GM06990 (cell line): Measurements from ENCODE around the gene DOCK1.

Experiments used
- DNase-seq: peaks from one replicate; pipeline ENCODE4 v3.0.0-alpha.2; 2011; ENCODE audit not compliant: insufficient read length; ENCODE audit errors: extremely low read depth
- H3K27me3 ChIP-seq: replicated peaks from 2 replicates; pipeline ENCODE4 v1.6.0; 2011; ENCODE audit warnings: low read length; ENCODE audit not compliant: control insufficient read depth, insufficient read depth
- H3K36me3 ChIP-seq: 2 replicates; pipeline ENCODE4 v1.5.1; 2011; ENCODE audit warnings: low read length; ENCODE audit not compliant: control insufficient read depth, insufficient read depth
- H3K4me3 ChIP-seq: replicated peaks from 2 replicates; pipeline ENCODE4 v1.5.1; 2011; ENCODE audit warnings: low read depth, mild to moderate bottlenecking, control low read depth, low read length
- CTCF ChIP-seq: IDR thresholded peaks from 2 replicates; pipeline ENCODE4 v1.5.1; 2011; ENCODE audit warnings: low read length, control low read depth, mild to moderate bottlenecking, inconsistent platforms; ENCODE audit not compliant: insufficient read depth, poor library complexity, severe bottlenecking

Gene DOCK1

GRCh38 chr10:127374901-127375300, 469.7 kb downstream of the DOCK1 start:
- Histone ChIP-seq H3K27me3 (no peaks in the 10 kb centered on the region), H3K4me3 (no peak overlapping the region), H3K36me3 (no peaks in the 10 kb centered on the region)
- no peak for DNase-seq
- TF ChIP-seq CTCF = no peak

DNA sequence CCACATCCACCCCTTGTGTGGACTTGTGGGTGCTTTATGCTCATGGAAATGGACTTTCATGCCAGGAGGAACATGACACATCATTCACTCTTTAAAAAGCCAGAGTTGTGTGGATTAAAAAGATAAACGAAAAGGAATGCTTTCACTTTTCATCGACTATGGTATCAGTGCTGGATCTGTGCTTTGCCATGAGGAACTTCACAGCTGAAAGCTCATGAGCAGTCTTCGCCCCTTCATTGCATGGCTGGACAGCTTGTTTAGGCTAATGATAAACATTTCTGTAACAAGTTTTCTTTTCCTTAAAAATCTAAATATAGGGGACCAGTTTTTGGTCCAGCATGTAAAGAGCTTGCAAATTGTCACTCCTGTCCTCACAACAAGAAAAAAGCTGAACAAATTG, 470.2 kb downstream of the DOCK1 start:
- no peak for DNase-seq
- Histone ChIP-seq H3K4me3 (no peak overlapping the region), H3K36me3 (no peaks in the 10 kb centered on the region), H3K27me3 (no peaks in the 10 kb centered on the region)
- no peak for TF ChIP-seq CTCF

GRCh38 chr10:127376071-127376470, 470.8 kb downstream of the DOCK1 start:
- no peak for TF ChIP-seq CTCF
- no peaks in the 10 kb centered on the region for H3K27me3 ChIP-seq
- no peak for DNase-seq
- H3K4me3 ChIP-seq = no peak overlapping the region
- H3K36me3 ChIP-seq = no peaks in the 10 kb centered on the region

- TF ChIP-seq CTCF = no peak
- Histone ChIP-seq H3K27me3 (no peaks in the 10 kb centered on the region), H3K36me3 (no peaks in the 10 kb centered on the region), H3K4me3 (no peak overlapping the region)
- no peak for DNase-seq
These were observed 473.4 kb downstream of the DOCK1 start for GRCh38 chr10:127378628-127379027.

GRCh38 chr10:127384532-127384931, 479.3 kb downstream of the DOCK1 start:
- TF ChIP-seq CTCF = no peak
- Histone ChIP-seq H3K4me3 (no peak overlapping the region), H3K36me3 (no peaks in the 10 kb centered on the region), H3K27me3 (no peaks in the 10 kb centered on the region)
- DNase-seq = no peak

- Histone ChIP-seq H3K4me3 (no peak overlapping the region), H3K36me3 (no peaks in the 10 kb centered on the region), H3K27me3 (no peaks in the 10 kb centered on the region)
- TF ChIP-seq CTCF = no peak
- DNase-seq = no peak
These were observed 479.8 kb downstream of the DOCK1 start for GRCh38 chr10:127385066-127385465.
